H1 (cell line): ENCODE measurements around the gene TAF11L14. TPM values are rescaled to one million over a fixed set of nuclear protein-coding genes. Genes with fewer than 3 reads are reported as not detected.

Experiments used
- CTCF ChIA-PET: fragments of 300-600 bp; sonication (Branson Sonifier 250); formaldehyde crosslinking; loops from one replicate; lab custom pipeline; 2021; ENCODE audit not compliant: partially characterized antibody; lab: Charles Lee
- POLR2A ChIA-PET: fragments of 300-600 bp; sonication (Branson Sonifier 250); formaldehyde crosslinking; loops from one replicate; lab custom pipeline; 2021; ENCODE audit warnings: inconsistent platforms; ENCODE audit not compliant: partially characterized antibody; lab: Charles Lee
- DNase-seq, 2 experiments: peaks; one replicate each; pipeline versions ENCODE4 v3.0.0 to v3.0.0-alpha.2; 2010 to 2022; ENCODE audit warnings: low spot score in 2 of 2, low read depth in 1 of 2, mixed read lengths in 1 of 2
- FAIRE-seq: peaks from 2 replicates; lab custom pipeline; 2011; peaks lifted over from hg19 to GRCh38; lab: Jason Lieb, UNC
- H2AFZ ChIP-seq: 2 replicates; pipeline ENCODE4 v1.8.1; 2012; ENCODE audit warnings: low read length, inconsistent platforms
- H2AK5ac ChIP-seq: 2 replicates; pipeline ENCODE4 v1.6.1; 2013; ENCODE audit warnings: low read depth, low read length
- H2BK120ac ChIP-seq: replicated peaks from 2 replicates; pipeline ENCODE3; 2013; ENCODE audit warnings: low read depth, low read length, inconsistent platforms
- H2BK12ac ChIP-seq: 2 replicates; pipeline ENCODE4 v1.6.1; 2013; ENCODE audit warnings: low read depth, low read length
- H2BK15ac ChIP-seq: 2 replicates; pipeline ENCODE4 v1.6.1; 2013; ENCODE audit warnings: low read length
- H2BK20ac ChIP-seq: 2 replicates; pipeline ENCODE4 v1.6.1; 2013; ENCODE audit warnings: low read length
- H2BK5ac ChIP-seq: 2 replicates; pipeline ENCODE4 v1.6.1; 2013; ENCODE audit warnings: low read depth, low read length
- H3K14ac ChIP-seq: 2 replicates; pipeline ENCODE4 v1.6.1; 2013; ENCODE audit warnings: inconsistent platforms; ENCODE audit not compliant: insufficient read length
- H3K18ac ChIP-seq: 2 replicates; pipeline ENCODE4 v1.6.1; 2013; ENCODE audit warnings: low read length; ENCODE audit errors: extremely low read depth
- H3K23ac ChIP-seq: 2 replicates; pipeline ENCODE4 v1.6.1; 2013; ENCODE audit warnings: inconsistent platforms; ENCODE audit not compliant: insufficient read length
- H3K23me2 ChIP-seq: 2 replicates; pipeline ENCODE4 v1.6.1; 2013; ENCODE audit warnings: low read depth, low read length
- H3K27ac ChIP-seq: 2 replicates; pipeline ENCODE4 v1.6.1; 2011; ENCODE audit warnings: low read depth, low read length, inconsistent platforms
- H3K27me3 ChIP-seq, 4 experiments: replicated peaks in 1 of 4; 1 replicate in 1 of 4; 2 replicates in 3 of 4; pipeline versions ENCODE4 v1.6.1 to v1.8.1; 2011 to 2013; ENCODE audit warnings: low read length in 3 of 4, mild to moderate bottlenecking in 3 of 4, inconsistent platforms in 2 of 4, mixed read lengths in 2 of 4, moderate library complexity in 1 of 4; ENCODE audit not compliant: control insufficient read depth in 3 of 4, insufficient read depth in 3 of 4; ENCODE audit errors: extremely low read depth in 1 of 4
- H3K36me3 ChIP-seq, 4 experiments: 2 replicates each; pipeline versions ENCODE4 v1.6.1 to v1.8.1; 2011 to 2013; ENCODE audit warnings: mild to moderate bottlenecking in 4 of 4, low read length in 3 of 4, moderate library complexity in 2 of 4, control low read depth in 1 of 4, inconsistent platforms in 1 of 4; ENCODE audit not compliant: insufficient read depth in 4 of 4, control insufficient read depth in 2 of 4
- H3K4ac ChIP-seq: replicated peaks from 2 replicates; pipeline ENCODE3; 2013; ENCODE audit warnings: low read length, low read depth, mixed read lengths, inconsistent platforms; ENCODE audit not compliant: insufficient read length
- H3K4me1 ChIP-seq, 4 experiments: replicated peaks in 1 of 4; 1 replicate in 1 of 4; 2 replicates in 3 of 4; pipeline versions ENCODE4 v1.6.1 to v1.8.1; 2011 to 2013; ENCODE audit warnings: low read length in 3 of 4, inconsistent platforms in 2 of 4, mixed read lengths in 1 of 4; ENCODE audit not compliant: insufficient read depth in 4 of 4, control insufficient read depth in 3 of 4
- H3K4me2 ChIP-seq, 2 experiments: 2 replicates each; pipeline versions ENCODE4 v1.6.1 to v1.8.1; 2011 to 2013; ENCODE audit warnings: low read depth in 2 of 2, low read length in 2 of 2, control low read depth in 1 of 2, inconsistent platforms in 1 of 2, mild to moderate bottlenecking in 1 of 2; ENCODE audit not compliant: insufficient read depth in 1 of 2
- H3K4me3 ChIP-seq, 4 experiments: fragments of 200-600, 300-600 bp in 1 of 4; sonication (generic), shearing (Covaris generic), sonication (Bioruptor Twin) in 1 of 4; 2 replicates each; pipeline versions ENCODE4 v1.5.1 to v1.8.1; 2011 to 2016; ENCODE audit warnings: low read length in 4 of 4, low read depth in 3 of 4, control low read depth in 2 of 4, inconsistent platforms in 2 of 4, mild to moderate bottlenecking in 2 of 4, mixed read lengths in 1 of 4, moderate library complexity in 1 of 4; ENCODE audit not compliant: insufficient read depth in 2 of 4; ENCODE audit errors: extremely low read depth in 1 of 4
- H3K56ac ChIP-seq: replicated peaks from 2 replicates; pipeline ENCODE3; 2013; ENCODE audit warnings: low read depth, mild to moderate bottlenecking, mixed read lengths, low read length, inconsistent platforms; ENCODE audit not compliant: insufficient read length
- H3K79me1 ChIP-seq: 2 replicates; pipeline ENCODE4 v1.6.1; 2013; ENCODE audit warnings: low read depth, low read length, control low read depth
- H3K79me2 ChIP-seq, 2 experiments: 2 replicates each; pipeline versions ENCODE4 v1.6.1 to v1.8.1; 2012 to 2013; ENCODE audit warnings: low read length in 2 of 2, mild to moderate bottlenecking in 2 of 2, inconsistent platforms in 1 of 2; ENCODE audit not compliant: insufficient read depth in 2 of 2, control insufficient read depth in 1 of 2
- H3K9ac ChIP-seq, 4 experiments: replicated peaks in 1 of 4; 1 replicate in 1 of 4; 2 replicates in 3 of 4; pipeline versions ENCODE4 v1.6.1 to v1.8.1; 2011 to 2013; ENCODE audit warnings: low read depth in 3 of 4, low read length in 3 of 4, control low read depth in 2 of 4, mild to moderate bottlenecking in 2 of 4, moderate library complexity in 2 of 4, inconsistent platforms in 1 of 4; ENCODE audit errors: extremely low read depth in 1 of 4
- H3K9me3 ChIP-seq, 2 experiments: 2 replicates each; pipeline versions ENCODE4 v1.6.1 to v1.8.1; 2012 to 2013; ENCODE audit warnings: mild to moderate bottlenecking in 2 of 2, moderate library complexity in 2 of 2, control low read depth in 1 of 2, inconsistent platforms in 1 of 2, low read depth in 1 of 2, low read length in 1 of 2, mixed read lengths in 1 of 2; ENCODE audit not compliant: insufficient read depth in 2 of 2
- H4K20me1 ChIP-seq, 2 experiments: replicated peaks in 1 of 2; 2 replicates each; pipeline versions ENCODE3 to v1.8.1; 2011 to 2013; ENCODE audit warnings: inconsistent platforms in 2 of 2, low read length in 2 of 2, mild to moderate bottlenecking in 1 of 2; ENCODE audit not compliant: insufficient read depth in 2 of 2, control insufficient read depth in 1 of 2
- H4K5ac ChIP-seq: 2 replicates; pipeline ENCODE4 v1.6.1; 2013; ENCODE audit warnings: low read length, low read depth, mixed read lengths, inconsistent platforms; ENCODE audit not compliant: insufficient read length
- H4K8ac ChIP-seq: 2 replicates; pipeline ENCODE4 v1.8.0; 2013; ENCODE audit warnings: mild to moderate bottlenecking, moderate library complexity, low read length, inconsistent platforms; ENCODE audit not compliant: insufficient read depth; ENCODE audit errors: extremely low read depth
- H4K91ac ChIP-seq: replicated peaks from 2 replicates; pipeline ENCODE3; 2013; ENCODE audit warnings: low read length, mixed read lengths, inconsistent platforms; ENCODE audit not compliant: insufficient read length
- EP300 ChIP-seq, 2 experiments: IDR thresholded peaks; 1 replicate in 1 of 2; 2 replicates in 1 of 2; pipeline ENCODE4 v1.6.1; 2011 to 2012; ENCODE audit warnings: low read depth in 2 of 2, low read length in 2 of 2, mild to moderate bottlenecking in 2 of 2, borderline replicate concordance in 1 of 2, inconsistent platforms in 1 of 2, moderate library complexity in 1 of 2
- NANOG ChIP-seq: IDR thresholded peaks from 2 replicates; pipeline ENCODE4 v1.6.1; 2011; ENCODE audit warnings: low read length, low read depth, mild to moderate bottlenecking, inconsistent platforms; ENCODE audit not compliant: insufficient read depth, poor library complexity, severe bottlenecking
- whole genome bisulfite sequencing, 2 experiments: shearing (Covaris generic) in 1 of 2; methylation state at CpG; one replicate each; pipeline versions ENCODE4 v1.1.6 to v1.1.7; 2013 to 2015; ENCODE audit warnings: low lambda C conversion rate in 2 of 2, mixed read lengths in 2 of 2, inconsistent platforms in 1 of 2, low coverage in 1 of 2, missing lambda C conversion rate in 1 of 2; ENCODE audit not compliant: insufficient replicate concordance in 2 of 2, insufficient coverage in 1 of 2, insufficient read length in 1 of 2; ENCODE audit errors: extremely low coverage in 1 of 2, missing lambda C conversion rate in 1 of 2; 5-methylcytosine and 5-hydroxymethylcytosine counted together
- long read RNA-seq, 2 experiments: library from RNA in 1 of 2; library from capped mRNA in 1 of 2; stranded (forward); transcript quantifications; one replicate each; pipeline ENCODE4 v2.0.0, GENCODE V29; 2021; ENCODE audit warnings: inconsistent platforms in 1 of 2
- polyA minus RNA-seq, 3 experiments: library from RNA; depleted of rRNA, polyadenylated mRNA; stranded (reverse); fragments of >200 nt; gene quantifications; 1 replicate in 2 of 3; 2 replicates in 1 of 3; pipeline ENCODE4 v1.2.3, GENCODE V29; 2011
- polyA plus RNA-seq, 7 experiments: library from polyadenylated mRNA; depleted of rRNA in 3 of 7; stranded (reverse) in 5 of 7; unstranded in 2 of 7; fragments of >200 nt in 5 of 7; fragments of 200-250 nt in 2 of 7; gene quantifications; 1 replicate in 5 of 7; 2 replicates in 1 of 7; 4 replicates in 1 of 7; pipeline versions ENCODE4 v1.2.1 to v1.2.3, GENCODE V29; 2011 to 2013; ENCODE audit warnings: missing spikeins in 2 of 7, mixed read lengths in 2 of 7
- total RNA-seq: library from RNA; stranded (reverse); fragmentation: NEBNext Ultra II Directional; extraction: Animal tissue kit (Norgen Biotek cat#: 25700); gene quantifications from 2 replicates; pipeline ENCODE4 v1.2.1, GENCODE V29; 2021

Gene TAF11L14
- not detected in 2 replicates for total RNA-seq
- polyA plus RNA-seq (2011; rRNA removed) = not detected in 2 replicates
- not detected for polyA plus RNA-seq (2011; cell fraction: cytosol; rRNA removed)
- polyA plus RNA-seq (2011; cell fraction: nucleus; rRNA removed) = not detected
- not detected in 4 replicates for polyA plus RNA-seq (2012, experiment 1 of 2)
- not detected for polyA plus RNA-seq (2012, experiment 2 of 2)
- not detected for polyA plus RNA-seq (2013, experiment 1 of 2)
- not detected for polyA plus RNA-seq (2013, experiment 2 of 2)
- polyA minus RNA-seq (2011; rRNA and poly(A)+ RNA removed) = not detected in 2 replicates
- polyA minus RNA-seq (2011; cell fraction: cytosol; rRNA and poly(A)+ RNA removed) = not detected
- not detected for polyA minus RNA-seq (2011; cell fraction: nucleus; rRNA and poly(A)+ RNA removed)
- long read RNA-seq, experiment 1 = 0 reads
- long read RNA-seq, experiment 2 = 0 reads

GRCh38 chr5:17634160-17634559, at the start of gene TAF11L14:
TAF11L14 (plus strand) TSS chr5:17634460.
- Histone ChIP-seq H4K20me1 (no peaks in the 10 kb centered on the region), H2BK20ac (no peak within 1 kb of the TSS), H3K14ac (no peak within 1 kb of the TSS), H3K4me2 (no peak within 1 kb of the TSS), H3K4me1 (no peaks in the 10 kb centered on the region), H3K79me1 (no peaks in the 10 kb centered on the region), H2AFZ (no peak within 1 kb of the TSS)
- DNase-seq = no peak
- TF ChIP-seq EP300 (IDR thresholded peaks at IDR 0.05; ENCODE audit: borderline replicate concordance in 1 of 2, low read depth in 2 of 2, low read length in 2 of 2) = no peak
- TF ChIP-seq NANOG = no peak
- TF ChIP-seq, all 59 proteins: peak for 0
- H3K27me3 ChIP-seq = no peaks in the 10 kb centered on the region
- H3K9ac ChIP-seq = no peak within 1 kb of the TSS
- no peak within 1 kb of the TSS for H4K91ac ChIP-seq
- no peak within 1 kb of the TSS for H2BK5ac ChIP-seq
- H3K23ac ChIP-seq = no peak within 1 kb of the TSS
- ChIA-PET POLR2A (no interaction called here), CTCF (no interaction called here)
- H2BK12ac ChIP-seq = no peak within 1 kb of the TSS
- H4K5ac ChIP-seq = no peak within 1 kb of the TSS
- no peak within 1 kb of the TSS for H2BK15ac ChIP-seq
- no peak within 1 kb of the TSS for H3K4ac ChIP-seq
- no peak within 1 kb of the TSS for H2AK5ac ChIP-seq
- H3K9me3 ChIP-seq = no peaks in the 10 kb centered on the region
- no peak within 1 kb of the TSS for H2BK120ac ChIP-seq
- no peaks in the 10 kb centered on the region for H3K23me2 ChIP-seq
- 98% methylated on average over 5 of the region's 5 CpGs; no CpG with 5 or more reads in 1 of the 2 experiments for WGBS, 2 experiments
- no peaks in the 10 kb centered on the region for H3K79me2 ChIP-seq
- no peak for FAIRE-seq
- no peak within 1 kb of the TSS for H3K4me3 ChIP-seq
- H3K18ac ChIP-seq = no peak within 1 kb of the TSS
- no peak within 1 kb of the TSS for H3K27ac ChIP-seq
- no peaks in the 10 kb centered on the region for H3K36me3 ChIP-seq
- no peak within 1 kb of the TSS for H3K56ac ChIP-seq
- H4K8ac ChIP-seq = no peak within 1 kb of the TSS
